Sigmoid colon (tissue), 7 donors: ENCODE results near the gene CRISPLD2. TPM values are rescaled to one million over a fixed set of nuclear protein-coding genes. Genes with fewer than 3 reads are reported as not detected.

Experiments used
- DNase-seq: peaks from one replicate; pipeline ENCODE4 v3.0.0-alpha.2; 2019
- H3K27ac ChIP-seq, 4 donors: fragments of 200-600 bp; sonication (generic); one replicate each; pipeline ENCODE4 v1.5.1; 2016 to 2019; ENCODE audit warnings: mild to moderate bottlenecking in 1 of 4
- H3K27me3 ChIP-seq, 3 donors: fragments of 200-600 bp; sonication (generic); one replicate each; pipeline ENCODE4 v1.5.1; 2019; ENCODE audit warnings: mild to moderate bottlenecking in 1 of 3
- H3K36me3 ChIP-seq, 4 donors: fragments of 200-600 bp; sonication (generic); one replicate each; pipeline ENCODE4 v1.5.1; 2016 to 2019
- H3K4me1 ChIP-seq, 4 donors: fragments of 200-600 bp; sonication (generic); one replicate each; pipeline ENCODE4 v1.5.1; 2017 to 2019
- H3K4me3 ChIP-seq, 4 donors: fragments of 200-600 bp; sonication (generic); one replicate each; pipeline ENCODE4 v1.5.1; 2017 to 2019; ENCODE audit warnings: mild to moderate bottlenecking in 2 of 4, moderate library complexity in 1 of 4
- H3K9me3 ChIP-seq, 4 donors: fragments of 200-600 bp in 3 of 4; sonication (generic) in 3 of 4; one replicate each; pipeline versions ENCODE4 v1.5.1 to v1.6.1; 2013 to 2019
- CTCF ChIP-seq, 4 experiments: fragments of 450-650 bp in 3 of 4; fragments of 200-600 bp in 1 of 4; IDR thresholded peaks; one replicate each; pipeline ENCODE4 v1.5.1; 2016 to 2019; ENCODE audit warnings: antibody characterized with exemption in 4 of 4, mild to moderate bottlenecking in 3 of 4, moderate library complexity in 2 of 4
- EP300 ChIP-seq, 4 donors: sonication (generic); formaldehyde crosslinking; IDR thresholded peaks; one replicate each; pipeline ENCODE4 v1.6.1; 2017; ENCODE audit warnings: antibody characterized with exemption in 4 of 4
- POLR2A ChIP-seq, 2 donors: fragments of 450-650 bp; IDR thresholded peaks; one replicate each; pipeline ENCODE4 v1.6.1; 2016; ENCODE audit warnings: antibody characterized with exemption in 2 of 2, mild to moderate bottlenecking in 2 of 2, moderate library complexity in 2 of 2
- POLR2AphosphoS5 ChIP-seq, 4 donors: sonication (generic); formaldehyde crosslinking; IDR thresholded peaks; one replicate each; pipeline ENCODE4 v1.6.1; 2017; ENCODE audit warnings: antibody characterized with exemption in 4 of 4
- WGBS, 2 donors: extraction: QIAGEN DNeasy Blood & Tissue Kit; methylation state at CpG; one replicate each; pipeline ENCODE4 v1.1.7; 2013; 5-methylcytosine and 5-hydroxymethylcytosine counted together
- intact Hi-C: fragments of 100-400 bp; cut with DNase I; formaldehyde crosslinking; loops from one replicate; pipeline ENCODE4 v1.15.1; 2023
- polyA plus RNA-seq, 3 donors: library from polyadenylated mRNA; stranded (reverse); fragments of 200-250 nt; gene quantifications; one replicate each; pipeline ENCODE4 v1.2.3, GENCODE V29; 2013
- total RNA-seq, 4 donors: library from RNA; depleted of rRNA; stranded (reverse); fragments of >200 nt; gene quantifications; one replicate each; pipeline ENCODE4 v1.1.0, GENCODE V29; 2016
- donor health status: healthy with polysubstance abuse.
- donor health status: Bipolar disorder and iron deficiency.
- donor health status: healthy.

CRISPLD2 gene
- total and polyA plus RNA-seq, 7 donors, result 3.0 to 545 (median 140) TPM

GRCh38 chr16:84949772-84950436, 130.1 kb downstream of the CRISPLD2 start:
- no peaks in the 10 kb centered on the region for H3K9me3 ChIP-seq
- H3K4me1 ChIP-seq, result peaks cover 0 to 52% (median 31%) of the 10 kb centered on the region in 4 donors
- H3K36me3 ChIP-seq, result no peaks in the 10 kb centered on the region
- intact Hi-C loops, result loop anchor here (10.0 kb wide), 1 partner anchor 85 kb away; no protein-coding TSS in a partner anchor
- no peak overlapping the region for H3K4me3 ChIP-seq
- TF ChIP-seq POLR2AphosphoS5 (IDR thresholded peaks at IDR 0.05), result no peak
- TF ChIP-seq CTCF (IDR thresholded peaks at IDR 0.05), result no peak
- no peak for TF ChIP-seq POLR2A (IDR thresholded peaks at IDR 0.05)
- no peak for TF ChIP-seq EP300 (IDR thresholded peaks at IDR 0.05)
- H3K27ac ChIP-seq, result no peak overlapping the region
- no peak for DNase-seq
- 75 to 78% methylated on average over 10 of the region's 10 CpGs for WGBS, 2 donors
- H3K27me3 ChIP-seq, result no peaks in the 10 kb centered on the region

GRCh38 chr16:84950906-84951305, 131.1 kb downstream of the CRISPLD2 start:
- 84 to 86% methylated on average over 10 of the region's 10 CpGs for WGBS, 2 donors
- H3K27me3 ChIP-seq, result no peaks in the 10 kb centered on the region
- intact Hi-C loops, result loop anchor here (10.0 kb wide), 1 partner anchor 86 kb away; no protein-coding TSS in a partner anchor

GRCh38 chr16:84952335-84953189, 132.8 kb downstream of the CRISPLD2 start:
- H3K36me3 ChIP-seq, result no peaks in the 10 kb centered on the region
- WGBS, 2 donors, result 46 to 53% methylated on average over 12 of the region's 12 CpGs
- H3K27ac ChIP-seq, result peak overlapping the region; percentile 22 to 86 (median 76)
- peaks cover 0 to 42% (median 24%) of the 10 kb centered on the region in 4 donors for H3K4me1 ChIP-seq
- no peaks in the 10 kb centered on the region for H3K27me3 ChIP-seq
- TF ChIP-seq POLR2AphosphoS5 (IDR thresholded peaks at IDR 0.05), result peak; percentile 24 to 97 (median 78)
- peak; percentile 77 to 96 (median 92) for TF ChIP-seq CTCF (IDR thresholded peaks at IDR 0.05)
- no peak for TF ChIP-seq POLR2A (IDR thresholded peaks at IDR 0.05)
- peak in 2 of 4 donors; percentile 37 to 86 for TF ChIP-seq EP300 (IDR thresholded peaks at IDR 0.05)
- peak; percentile 93 for DNase-seq
- intact Hi-C loops, result loop anchor here (1.0 to 10.0 kb wide), 2 partner anchors 88 to 198 kb away; no protein-coding TSS in a partner anchor
- no peaks in the 10 kb centered on the region for H3K9me3 ChIP-seq
- H3K4me3 ChIP-seq, result no peak overlapping the region

More at GRCh38 chr16:84950906-84951305, 131.1 kb downstream of the CRISPLD2 start:
- no peak for DNase-seq
- H3K4me1 ChIP-seq, result peaks cover 0 to 52% (median 31%) of the 10 kb centered on the region in 4 donors
- H3K36me3 ChIP-seq, result no peaks in the 10 kb centered on the region
- no peak for TF ChIP-seq POLR2AphosphoS5 (IDR thresholded peaks at IDR 0.05)
- no peak for TF ChIP-seq POLR2A (IDR thresholded peaks at IDR 0.05)
- no peak for TF ChIP-seq CTCF (IDR thresholded peaks at IDR 0.05)
- no peak for TF ChIP-seq EP300 (IDR thresholded peaks at IDR 0.05)
- no peak overlapping the region for H3K4me3 ChIP-seq
- H3K9me3 ChIP-seq, result no peaks in the 10 kb centered on the region
- no peak overlapping the region for H3K27ac ChIP-seq

GRCh38 chr16:84953190-84953746, 133.5 kb downstream of the CRISPLD2 start:
- intact Hi-C loops, result loop anchor here (10.0 kb wide), 1 partner anchor 88 kb away; no protein-coding TSS in a partner anchor
- H3K27ac ChIP-seq, result peak overlapping the region; percentile 22 to 86 (median 76)

More at GRCh38 chr16:84953190-84953746, 133.5 kb downstream of the CRISPLD2 start:
- no peak for TF ChIP-seq POLR2AphosphoS5 (IDR thresholded peaks at IDR 0.05)
- no peak for TF ChIP-seq CTCF (IDR thresholded peaks at IDR 0.05)
- no peak for TF ChIP-seq POLR2A (IDR thresholded peaks at IDR 0.05)
- no peak for TF ChIP-seq EP300 (IDR thresholded peaks at IDR 0.05)
- Histone ChIP-seq H3K4me3 (no peak overlapping the region), H3K36me3 (no peaks in the 10 kb centered on the region), H3K4me1 (peaks cover 0 to 39% (median 22%) of the 10 kb centered on the region in 4 donors), H3K27me3 (no peaks in the 10 kb centered on the region), H3K9me3 (no peaks in the 10 kb centered on the region)
- 73 to 83% methylated on average over 9 of the region's 9 CpGs for WGBS, 2 donors
- no peak for DNase-seq
